GM23338 (cell line): ENCODE measurements around the gene PGBD5.

Experiments
- CREB1 ChIP-seq: fragments of 250-450 bp; sonication (Bioruptor Pico); IDR thresholded peaks from 2 replicates; pipeline ENCODE4 v1.5.0; 2020; ENCODE audit warnings: low read depth, mild to moderate bottlenecking, moderate library complexity
- CTCF ChIP-seq, 2 experiments: fragments of 200-600 bp in 1 of 2; sonication (generic) in 1 of 2; conservative IDR thresholded peaks; 2 replicates each; pipeline versions ENCODE4 v1.5.1 to v1.6.1; 2016 to 2017; ENCODE audit warnings: antibody characterized with exemption in 2 of 2, low read depth in 2 of 2, mild to moderate bottlenecking in 2 of 2, moderate library complexity in 1 of 2
- EZH2phosphoT487 ChIP-seq: fragments of 200-600 bp; sonication (generic); IDR thresholded peaks from one replicate; pipeline ENCODE4 v1.8.1; 2018; ENCODE audit warnings: antibody characterized with exemption; ENCODE audit not compliant: unreplicated experiment
- JUNB ChIP-seq: IDR thresholded peaks from one replicate; pipeline ENCODE4 v1.6.1; 2016; ENCODE audit warnings: antibody characterized with exemption; ENCODE audit not compliant: unreplicated experiment

GRCh38 chr1:230303069-230303468 lies 123.1 kb downstream of the PGBD5 start:
- TF ChIP-seq CREB1 (no peak), EZH2phosphoT487 (no peak), JUNB (no peak), CTCF (conservative IDR thresholded peaks at IDR 0.05; ENCODE audit: low read depth in 2 of 2) (peak in 1 of 2 experiments; percentile 46; a peak in 3 of 4 replicates)
